NCI-H187 treated with DMSO at 0.1 percent for 48 hours (cell line): ENCODE measurements around the gene FAM210B.
"Not testable (repeated sequence)": the region's sequence is repeated elsewhere in the genome, so short reads cannot be mapped to it uniquely, and the experiment has no call there.

ENCODE experiments used
- DNase-seq: peaks from one replicate; lab custom pipeline; 2025; lab: John Stamatoyannopoulos, UW

Gene FAM210B

DNA sequence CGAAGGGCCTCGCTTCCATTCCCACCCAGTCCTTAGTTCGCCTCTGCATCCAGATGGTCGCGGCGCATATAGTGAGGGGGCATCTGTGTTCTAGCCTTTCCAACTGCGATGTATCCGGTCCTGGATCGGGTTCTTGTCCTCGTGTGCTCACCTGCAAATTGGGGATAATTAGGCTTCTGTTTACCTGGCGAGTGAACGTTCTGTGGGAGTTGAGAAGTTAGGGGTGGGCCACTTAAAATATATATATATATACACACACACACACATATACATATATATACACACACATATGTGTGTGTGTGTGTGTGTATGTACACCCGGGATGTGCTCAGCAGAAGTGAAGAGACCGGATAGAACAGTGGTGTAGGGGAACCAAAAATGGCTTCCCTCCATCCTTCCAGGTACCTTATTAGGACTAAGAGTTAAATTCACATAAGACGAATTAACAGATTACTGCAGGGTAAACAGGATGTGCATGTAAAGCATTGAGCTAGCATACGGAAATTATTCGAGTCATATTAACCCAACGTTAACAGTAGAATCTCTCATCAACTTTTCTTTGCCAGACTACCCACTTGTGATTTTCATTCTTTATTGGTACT is 34.2 kb downstream of the FAM210B start:
- no peak for DNase-seq

DNA sequence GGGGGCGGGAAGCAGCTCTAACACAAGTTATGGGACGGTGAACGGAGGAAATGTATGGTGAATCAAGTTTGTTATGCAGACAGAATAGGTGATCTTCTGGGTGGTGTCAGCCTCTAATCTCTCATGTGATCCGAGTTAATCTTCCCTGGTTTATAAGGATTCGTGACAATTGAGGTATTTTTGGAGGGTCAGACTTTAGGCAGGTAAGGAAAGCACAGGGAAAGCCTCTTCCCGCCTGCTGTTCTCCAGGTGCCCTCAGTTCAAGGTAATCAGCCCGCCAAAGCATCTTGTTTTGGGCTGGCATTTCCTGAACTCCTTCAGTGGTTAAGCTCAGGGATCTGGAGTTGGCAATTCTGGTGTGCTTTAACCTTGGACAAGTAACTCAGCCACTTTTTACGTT is 34.9 kb downstream of the FAM210B start:
- no peak for DNase-seq

DNA sequence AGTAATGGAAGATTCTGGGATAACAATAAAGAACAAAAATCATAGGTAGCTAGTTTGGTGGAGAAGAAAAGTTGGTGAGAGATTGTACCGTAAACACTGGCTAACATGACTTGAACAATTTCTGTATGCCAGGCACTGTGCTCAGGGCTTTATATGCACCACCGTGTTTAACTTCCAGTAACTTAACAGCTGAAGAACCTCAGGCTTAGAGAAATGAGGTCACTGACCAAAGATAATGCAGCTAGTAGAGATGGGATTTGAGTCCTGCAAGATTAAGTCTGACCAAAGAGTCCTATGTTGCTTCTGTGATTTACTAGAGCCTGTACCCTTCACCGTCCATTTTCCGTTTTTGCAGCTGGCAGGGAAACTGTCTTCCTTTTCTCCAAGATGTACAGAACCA is 36.4 kb downstream of the FAM210B start:
- no peak for DNase-seq

DNA sequence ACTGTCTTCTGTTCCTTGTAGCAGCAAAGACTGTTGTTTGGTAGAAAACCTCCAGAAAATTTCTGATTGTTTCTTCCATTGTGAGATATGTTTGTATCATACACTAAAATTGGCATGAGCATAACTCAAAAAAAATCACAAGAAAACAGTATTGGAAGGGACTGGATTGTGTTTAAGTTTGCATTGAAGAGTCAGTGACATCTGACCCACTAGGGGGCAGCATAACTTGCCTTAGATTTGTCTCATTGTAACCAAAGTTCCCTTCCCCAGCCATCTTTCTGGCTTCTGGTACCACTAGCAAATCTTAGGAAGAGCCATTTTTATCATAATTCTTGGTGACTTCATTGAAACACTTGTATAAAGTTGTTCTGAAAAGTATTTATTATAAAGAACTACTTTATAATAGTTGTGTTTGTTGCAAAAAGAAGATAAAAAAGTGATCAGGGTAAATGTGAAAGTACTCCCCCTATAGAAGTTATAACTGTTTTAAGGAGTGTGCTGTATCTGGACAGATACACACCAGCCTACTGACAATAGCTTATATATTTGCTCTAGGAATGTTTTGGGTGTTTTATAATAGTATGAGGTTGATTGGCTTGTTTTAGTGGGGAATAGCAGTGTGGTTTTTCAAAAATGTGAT is 41.3 kb downstream of the FAM210B start:
- DNase-seq = no peak

DNA sequence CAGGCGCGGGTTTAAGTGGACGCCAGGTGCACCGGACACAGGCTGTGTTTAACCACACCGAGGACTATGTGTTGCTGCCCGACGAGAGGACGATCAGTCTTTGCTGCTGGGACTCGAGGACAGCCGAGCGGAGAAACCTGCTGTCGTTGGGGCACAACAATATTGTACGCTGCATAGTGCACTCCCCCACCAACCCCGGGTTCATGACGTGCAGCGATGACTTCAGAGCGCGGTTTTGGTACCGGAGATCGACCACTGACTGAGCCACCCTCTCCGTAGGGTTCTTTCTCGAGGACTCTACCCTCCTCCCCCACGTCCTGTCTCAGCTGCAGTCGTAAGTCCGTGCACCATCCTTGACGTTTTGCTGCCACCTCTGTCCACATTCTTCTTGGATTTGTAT is 44.7 kb downstream of the FAM210B start:
- DNase-seq = no peak

DNA sequence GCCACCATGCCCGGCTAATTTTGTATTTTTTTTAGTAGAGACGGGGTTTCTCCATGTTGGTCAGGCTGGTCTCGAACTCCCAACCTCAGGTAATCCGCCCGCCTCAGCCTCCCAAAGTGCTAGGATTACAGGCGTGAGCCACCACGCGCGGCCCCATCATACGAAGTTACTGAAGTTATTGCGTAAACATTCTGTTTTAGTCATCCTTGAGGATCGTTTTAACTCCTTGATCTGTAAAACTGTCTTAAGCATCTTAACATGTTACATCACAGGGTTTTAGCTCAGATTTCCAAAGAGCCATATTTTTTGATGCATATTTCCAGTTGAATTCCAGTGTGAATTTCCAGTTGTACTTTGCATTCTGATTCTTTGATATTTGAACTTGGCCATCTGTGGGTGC is 46.6 kb downstream of the FAM210B start:
- not testable (repeated sequence) for DNase-seq

DNA sequence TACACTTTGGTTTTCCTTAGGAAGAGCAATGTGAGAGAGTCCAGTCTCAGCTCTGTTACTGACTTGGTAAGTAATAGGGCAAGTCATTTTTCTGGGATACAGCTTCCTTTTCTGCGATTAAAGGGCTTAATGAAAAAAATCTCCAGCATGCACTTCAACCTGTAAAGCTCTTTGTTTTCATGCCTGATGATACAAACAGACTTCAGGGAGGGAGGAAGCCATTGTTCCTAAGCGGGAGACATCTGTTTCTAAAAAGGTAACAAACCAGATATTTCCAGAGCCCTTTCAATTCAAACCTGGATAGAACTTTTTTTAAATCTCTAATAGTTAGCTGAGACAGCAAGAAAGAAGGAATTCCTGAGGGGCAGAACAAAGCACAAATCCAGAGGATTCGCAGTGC is 48.1 kb downstream of the FAM210B start:
- DNase-seq = no peak

DNA sequence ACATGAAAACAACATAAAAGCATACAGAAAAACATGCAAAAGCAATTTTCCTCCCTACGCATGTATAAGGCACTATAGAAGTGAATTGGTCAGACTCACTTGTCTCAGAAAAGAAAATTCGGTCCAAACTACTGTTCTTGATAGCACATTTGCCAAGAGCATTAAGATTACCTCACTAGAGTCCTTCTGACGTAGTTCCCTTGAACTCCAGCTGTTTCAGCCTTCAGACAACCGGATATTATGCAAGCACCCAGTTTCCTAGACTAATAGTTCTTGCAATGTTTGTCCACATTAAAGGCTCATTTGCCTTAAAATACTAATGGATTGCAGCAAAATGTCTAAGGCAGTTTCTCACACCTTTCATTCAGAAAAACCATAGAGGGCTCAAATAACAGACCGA is 50.7 kb downstream of the FAM210B start:
- no peak for DNase-seq

DNA sequence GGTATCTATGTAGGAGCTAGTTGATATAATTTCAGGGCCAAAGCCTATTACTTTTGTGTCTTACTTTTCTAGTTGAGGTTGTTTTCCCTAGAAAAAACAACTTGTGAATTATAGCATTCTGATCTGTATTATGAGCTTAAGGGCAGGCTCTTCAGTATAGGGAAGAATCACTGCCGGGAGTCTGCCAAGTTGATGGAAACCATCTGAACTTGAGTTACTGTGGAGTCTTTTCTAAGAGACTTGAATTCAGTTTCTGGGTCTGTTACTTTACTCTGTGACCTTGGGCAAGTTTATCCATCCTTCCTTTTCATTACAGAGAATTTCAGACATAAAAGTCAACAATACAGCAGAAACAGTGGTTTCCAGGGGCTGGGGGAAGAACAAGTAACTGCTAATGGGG is 51.2 kb downstream of the FAM210B start:
- DNase-seq = no peak

DNA sequence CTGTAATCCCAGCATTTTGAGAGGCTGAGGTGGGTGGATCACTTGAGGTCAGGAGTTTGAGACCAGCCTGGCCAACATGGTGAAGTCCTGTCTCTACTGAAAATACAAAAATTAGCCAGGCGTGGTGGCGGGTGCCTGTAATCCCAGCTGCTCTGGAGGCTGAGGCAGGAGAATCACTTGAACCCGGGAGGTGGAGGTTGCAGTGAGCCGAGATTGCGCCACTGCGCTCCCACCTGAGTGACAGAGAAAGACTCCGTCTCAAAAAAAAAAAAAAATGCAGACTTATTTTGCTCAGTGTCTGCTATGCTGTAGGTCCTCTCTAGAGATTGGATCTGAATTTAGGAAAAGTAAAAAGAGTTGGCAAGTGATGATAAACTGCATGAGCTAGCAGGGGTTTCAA is 52.5 kb downstream of the FAM210B start:
- DNase-seq = not testable (repeated sequence)

DNA sequence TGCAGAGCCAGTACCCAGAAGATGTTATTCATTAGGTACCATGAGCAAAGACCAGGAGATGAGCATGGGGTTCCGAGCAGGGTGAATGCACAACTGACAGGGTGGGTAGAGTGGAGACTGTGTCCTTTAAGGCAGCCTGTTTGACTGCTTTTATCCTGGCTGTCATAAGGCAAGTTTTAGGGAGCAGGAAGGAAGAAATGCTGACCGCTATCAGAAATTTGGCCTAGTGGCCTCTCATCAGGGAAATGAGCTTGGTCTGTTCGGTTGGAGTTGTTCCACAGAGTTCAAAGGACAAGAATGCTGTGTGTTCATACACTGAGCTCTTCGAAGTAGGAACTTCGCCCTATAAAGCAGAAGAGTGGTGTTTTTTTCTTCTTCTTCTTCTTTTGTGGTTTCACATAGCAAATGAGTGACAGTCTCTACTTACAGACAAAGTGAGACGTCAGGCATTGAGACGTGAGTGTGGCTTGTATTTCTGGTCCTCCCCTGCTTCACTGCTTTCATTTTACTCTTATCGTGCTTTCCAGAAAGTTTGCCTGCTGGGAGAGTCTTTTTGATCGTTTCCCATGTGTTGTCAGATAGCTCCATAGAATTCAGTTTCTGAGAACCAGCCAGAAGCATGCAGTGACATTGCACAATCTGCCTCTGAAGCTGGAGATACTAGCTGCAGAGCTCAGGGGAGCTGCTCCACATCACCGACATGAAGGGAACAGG is 53.1 kb downstream of the FAM210B start, which contains the start of gene CASS4:
TSS of gene CASS4 (plus strand) at position 502 of the 714 bp plus-strand sequence. CDS start at position 701, 199 bp downstream.
- DNase-seq = no peak

DNA sequence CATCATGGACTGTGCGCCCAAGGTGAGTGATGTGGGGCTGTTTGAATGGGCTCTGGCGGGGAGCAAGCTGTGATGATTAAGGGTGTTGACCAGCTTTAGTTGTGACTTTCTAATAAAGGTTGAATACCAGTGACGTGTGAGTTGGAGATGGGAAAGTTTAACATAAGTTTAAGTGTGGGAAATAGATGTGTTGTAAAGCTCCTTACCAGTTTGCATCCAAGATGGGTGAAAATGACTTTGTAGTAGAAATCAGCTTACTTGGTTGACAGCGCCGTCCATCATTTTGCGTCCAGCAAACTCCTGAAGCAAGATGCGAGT is 53.7 kb downstream of the FAM210B start:
- DNase-seq = no peak

DNA sequence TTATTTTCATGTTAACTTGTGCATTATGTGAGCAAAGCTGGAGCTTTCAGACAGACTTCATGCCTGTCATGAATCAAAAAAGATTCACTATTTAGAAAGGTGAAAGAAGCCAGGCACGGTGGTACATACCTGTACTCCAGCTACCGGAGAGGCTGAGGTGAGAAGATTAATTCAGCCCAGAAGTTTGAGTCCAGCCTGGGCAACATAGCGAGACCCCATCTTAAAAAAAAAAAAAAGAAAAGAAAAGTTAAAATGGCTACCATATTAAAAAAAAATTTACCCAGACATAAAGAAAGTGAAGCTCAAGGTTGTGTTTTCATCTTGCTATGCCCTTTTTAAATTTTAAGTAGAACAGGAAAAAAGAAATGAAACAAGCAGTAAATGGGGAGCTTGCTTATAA is 54.2 kb downstream of the FAM210B start:
- DNase-seq = no peak

DNA sequence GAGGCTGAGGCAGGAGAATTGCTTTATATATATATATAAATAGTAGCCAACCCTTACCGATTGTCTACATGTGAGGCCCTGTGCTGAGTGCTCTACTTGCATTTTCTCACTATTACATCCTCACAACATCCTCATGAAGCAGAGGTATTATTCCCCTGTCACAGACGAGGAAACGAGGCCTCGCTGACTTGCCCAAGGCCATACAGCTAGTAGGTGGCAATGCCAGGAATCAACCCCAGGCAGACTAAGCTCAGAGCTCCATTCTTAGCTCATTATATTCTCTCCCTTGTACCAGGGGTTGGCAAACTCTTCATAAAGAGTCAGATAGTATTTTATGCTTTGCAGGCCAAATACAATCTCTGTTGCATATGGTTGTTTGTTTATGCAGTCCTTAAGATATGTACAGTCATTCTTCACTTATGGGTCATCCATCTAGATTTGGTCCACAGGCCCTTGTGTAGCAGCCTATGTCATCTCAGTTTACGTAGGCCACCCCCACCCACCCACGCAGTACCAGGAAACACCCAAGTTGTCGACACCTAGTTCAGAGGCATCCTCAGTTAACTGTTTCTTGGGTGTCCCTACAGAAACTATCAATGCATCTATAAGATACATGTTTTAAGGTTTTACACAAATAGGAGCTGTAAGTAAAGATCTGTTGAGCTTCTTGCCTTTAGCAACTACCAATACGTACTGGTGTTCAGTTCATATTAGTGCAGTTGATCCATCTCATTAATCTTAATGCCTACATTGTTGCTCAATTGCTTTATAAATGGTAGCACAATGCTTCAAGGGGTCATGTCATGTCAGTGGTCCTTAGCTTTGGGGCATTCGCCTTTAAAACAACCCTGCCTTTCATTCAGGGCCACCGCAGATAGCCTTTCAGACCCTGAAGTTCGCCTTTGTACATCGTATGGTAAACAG is 56.3 kb downstream of the FAM210B start:
- DNase-seq = no peak

DNA sequence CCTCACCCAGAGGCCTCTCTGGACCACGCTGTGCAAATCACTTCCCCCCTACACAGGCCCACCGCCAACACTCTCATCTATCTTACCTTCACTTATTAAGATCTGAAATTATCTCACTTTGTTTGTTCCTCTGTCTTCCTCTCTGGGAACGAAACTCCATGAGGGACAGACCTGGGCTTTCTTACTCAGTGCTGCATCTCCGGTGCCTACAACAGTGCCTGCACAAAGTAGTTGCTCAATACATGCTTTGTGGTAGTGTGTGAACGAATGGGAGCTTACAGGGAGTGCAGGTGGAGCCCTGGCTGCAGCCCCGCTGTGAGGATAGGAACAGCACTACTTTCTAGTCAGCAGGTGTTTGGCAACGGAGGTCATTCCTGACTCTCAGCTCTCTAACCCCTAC is 58.6 kb downstream of the FAM210B start:
- no peak for DNase-seq

DNA sequence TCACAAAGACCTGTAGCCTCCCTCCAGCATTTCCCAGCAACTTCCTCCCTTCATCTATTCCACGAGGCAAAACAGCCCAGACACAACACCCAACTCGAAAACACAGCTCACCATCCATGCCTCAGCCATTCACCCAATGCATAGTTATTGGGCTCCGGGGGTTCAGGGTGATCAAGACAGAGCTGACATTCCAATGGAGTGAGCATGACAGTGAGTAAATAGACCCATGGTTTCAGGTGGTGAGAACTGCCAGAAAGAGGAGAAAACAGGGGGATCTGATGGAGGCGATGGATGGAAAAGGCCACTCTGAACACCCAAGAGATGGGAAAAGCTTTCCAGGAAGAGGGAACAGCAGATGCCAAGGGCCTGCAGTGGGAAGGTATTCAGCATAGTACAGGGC is 59.1 kb downstream of the FAM210B start:
- DNase-seq = no peak
